H9 (cell line): ENCODE measurements around the gene FAHD2A. TPM values are rescaled to one million over a fixed set of nuclear protein-coding genes. Genes with fewer than 3 reads are reported as not detected.

Experiments used
- DNase-seq: peaks from one replicate; pipeline ENCODE4 v3.0.0-alpha.2; 2017
- H2AFZ ChIP-seq: one replicate; pipeline ENCODE4 v1.6.1; 2013; ENCODE audit warnings: mild to moderate bottlenecking, low read length, control low read depth, moderate library complexity
- H2AK5ac ChIP-seq: 2 replicates; pipeline ENCODE4 v1.6.1; 2013; ENCODE audit warnings: low read length, control low read depth, mixed read lengths; ENCODE audit not compliant: insufficient read length
- H2BK120ac ChIP-seq: one replicate; pipeline ENCODE4 v1.6.1; 2013; ENCODE audit warnings: low read depth, mild to moderate bottlenecking, low read length, control low read depth, inconsistent platforms; ENCODE audit not compliant: poor library complexity, severe bottlenecking
- H2BK12ac ChIP-seq: 2 replicates; pipeline ENCODE4 v1.6.1; 2013; ENCODE audit warnings: low read length, control low read depth, mixed read lengths, low read depth; ENCODE audit not compliant: insufficient read length
- H2BK15ac ChIP-seq: 2 replicates; pipeline ENCODE4 v1.6.1; 2013; ENCODE audit warnings: low read depth, low read length, control low read depth
- H2BK20ac ChIP-seq: one replicate; pipeline ENCODE4 v1.6.1; 2013; ENCODE audit warnings: low read depth, mild to moderate bottlenecking, low read length, control low read depth, inconsistent platforms; ENCODE audit not compliant: poor library complexity, severe bottlenecking
- H2BK5ac ChIP-seq: 2 replicates; pipeline ENCODE4 v1.6.1; 2013; ENCODE audit warnings: low read length, control low read depth, mixed read lengths; ENCODE audit not compliant: insufficient read length
- H3K14ac ChIP-seq: 2 replicates; pipeline ENCODE4 v1.6.1; 2013; ENCODE audit warnings: low read length, control low read depth; ENCODE audit not compliant: insufficient read depth
- H3K18ac ChIP-seq: 2 replicates; pipeline ENCODE4 v1.6.1; 2013; ENCODE audit warnings: low read depth, mild to moderate bottlenecking, mixed read lengths, low read length, control low read depth; ENCODE audit not compliant: insufficient read length
- H3K23ac ChIP-seq: 2 replicates; pipeline ENCODE4 v1.6.1; 2013; ENCODE audit warnings: low read length, control low read depth, mixed read lengths, low read depth; ENCODE audit not compliant: insufficient read length
- H3K23me2 ChIP-seq: 2 replicates; pipeline ENCODE4 v1.6.1; 2013; ENCODE audit warnings: low read depth, mild to moderate bottlenecking, mixed read lengths, low read length, control low read depth; ENCODE audit not compliant: insufficient read length, poor library complexity, severe bottlenecking
- H3K27ac ChIP-seq: 2 replicates; pipeline ENCODE4 v1.5.1; 2013; ENCODE audit warnings: low read length, control low read depth, mixed read lengths, low read depth; ENCODE audit not compliant: insufficient read length
- H3K27me3 ChIP-seq: 2 replicates; pipeline ENCODE4 v1.6.1; 2013; ENCODE audit warnings: low read length, control low read depth, inconsistent platforms; ENCODE audit not compliant: insufficient read depth
- H3K4ac ChIP-seq: 2 replicates; pipeline ENCODE4 v1.6.1; 2013; ENCODE audit warnings: low read depth, mild to moderate bottlenecking, control low read depth, inconsistent platforms, low read length, moderate library complexity
- H3K4me1 ChIP-seq: 2 replicates; pipeline ENCODE4 v1.6.1; 2013; ENCODE audit warnings: low read length, control low read depth, inconsistent platforms; ENCODE audit not compliant: insufficient read depth
- H3K4me2 ChIP-seq: 2 replicates; pipeline ENCODE4 v1.6.1; 2013; ENCODE audit warnings: low read length, control low read depth, mixed read lengths; ENCODE audit not compliant: insufficient read length, insufficient read depth
- H3K56ac ChIP-seq: 2 replicates; pipeline ENCODE4 v1.6.1; 2013; ENCODE audit warnings: low read depth, mild to moderate bottlenecking, mixed read lengths, low read length, control low read depth; ENCODE audit not compliant: insufficient read length
- H3K79me1 ChIP-seq: 2 replicates; pipeline ENCODE4 v1.6.1; 2013; ENCODE audit warnings: low read depth, mild to moderate bottlenecking, moderate library complexity, low read length, control low read depth, inconsistent platforms; ENCODE audit not compliant: insufficient read depth, poor library complexity, severe bottlenecking
- H3K79me2 ChIP-seq: 2 replicates; pipeline ENCODE4 v1.6.1; 2013; ENCODE audit warnings: low read length, control low read depth, inconsistent platforms; ENCODE audit not compliant: insufficient read depth
- H3K9ac ChIP-seq: 2 replicates; pipeline ENCODE4 v1.6.1; 2013; ENCODE audit warnings: low read length, control low read depth, mixed read lengths; ENCODE audit not compliant: insufficient read length; ENCODE audit errors: extremely low read depth
- H3K9me3 ChIP-seq: one replicate; pipeline ENCODE4 v1.6.1; 2013; ENCODE audit warnings: low read depth, low read length, inconsistent platforms; ENCODE audit not compliant: control insufficient read depth
- H3T11ph ChIP-seq: one replicate; pipeline ENCODE4 v1.6.1; 2013; ENCODE audit warnings: mild to moderate bottlenecking, low read length, control low read depth, inconsistent platforms
- H4K20me1 ChIP-seq: one replicate; pipeline ENCODE4 v1.6.1; 2013; ENCODE audit not compliant: control insufficient read depth, insufficient read length, insufficient read depth
- H4K5ac ChIP-seq: 2 replicates; pipeline ENCODE4 v1.6.1; 2013; ENCODE audit warnings: low read depth, mild to moderate bottlenecking, mixed read lengths, low read length, control low read depth; ENCODE audit not compliant: insufficient read length
- H4K8ac ChIP-seq: replicated peaks from 2 replicates; pipeline ENCODE4 v1.6.1; 2013; ENCODE audit warnings: low read length, control low read depth, mixed read lengths, low read depth; ENCODE audit not compliant: insufficient read length
- H4K91ac ChIP-seq: 2 replicates; pipeline ENCODE4 v1.6.1; 2013; ENCODE audit warnings: low read depth, mild to moderate bottlenecking, moderate library complexity, mixed read lengths, low read length, control low read depth; ENCODE audit not compliant: insufficient read length
- H3K27ac Mint-ChIP-seq, 3 experiments: 2 replicates in 2 of 3; 3 replicates in 1 of 3; pipeline ENCODE4 v1.8.0; 2020 to 2021; ENCODE audit warnings: mixed read lengths in 3 of 3, mild to moderate bottlenecking in 1 of 3, moderate library complexity in 1 of 3
- H3K27me3 Mint-ChIP-seq: 2 replicates; pipeline ENCODE4 v1.8.0; 2021; ENCODE audit warnings: low read depth, mild to moderate bottlenecking, moderate library complexity, mixed read lengths
- H3K36me3 Mint-ChIP-seq, 3 experiments: 2 replicates in 2 of 3; 3 replicates in 1 of 3; pipeline ENCODE4 v1.8.0; 2020 to 2021; ENCODE audit warnings: low read depth in 3 of 3, mixed read lengths in 3 of 3; ENCODE audit not compliant: insufficient read depth in 1 of 3
- H3K4me1 Mint-ChIP-seq, 2 experiments: 2 replicates each; pipeline ENCODE4 v1.8.0; 2020; ENCODE audit warnings: mixed read lengths in 2 of 2
- H3K4me3 Mint-ChIP-seq, 2 experiments: 2 replicates in 1 of 2; 3 replicates in 1 of 2; pipeline ENCODE4 v1.8.0; 2020 to 2021; ENCODE audit warnings: mild to moderate bottlenecking in 2 of 2, mixed read lengths in 2 of 2, moderate library complexity in 1 of 2
- H3K9me3 Mint-ChIP-seq, 2 experiments: 2 replicates in 1 of 2; 3 replicates in 1 of 2; pipeline ENCODE4 v1.8.0; 2020; ENCODE audit warnings: mild to moderate bottlenecking in 2 of 2, mixed read lengths in 2 of 2, moderate library complexity in 1 of 2
- WGBS: extraction: QIAGEN DNeasy Blood & Tissue Kit; methylation state at CpG from one replicate; pipeline ENCODE4 v1.1.7; 2013; ENCODE audit warnings: missing lambda C conversion rate, low lambda C conversion rate, mixed read lengths; ENCODE audit not compliant: insufficient read length; ENCODE audit errors: extremely low coverage; 5-methylcytosine and 5-hydroxymethylcytosine counted together
- total RNA-seq: library from RNA; stranded (reverse); gene quantifications from 2 replicates; pipeline ENCODE4 v1.2.1, GENCODE V29; 2021
- TF ChIP-seq, protein P1 (sequence below): fragments of 200-600 bp; sonication (generic); conservative IDR thresholded peaks from 3 replicates; pipeline ENCODE4 v1.8.0; 2021; ENCODE audit warnings: antibody characterized with exemption, mild to moderate bottlenecking

The FAHD2A gene
- total RNA-seq, 1 experiment from 2014 or later, result 39.8 TPM

DNA sequence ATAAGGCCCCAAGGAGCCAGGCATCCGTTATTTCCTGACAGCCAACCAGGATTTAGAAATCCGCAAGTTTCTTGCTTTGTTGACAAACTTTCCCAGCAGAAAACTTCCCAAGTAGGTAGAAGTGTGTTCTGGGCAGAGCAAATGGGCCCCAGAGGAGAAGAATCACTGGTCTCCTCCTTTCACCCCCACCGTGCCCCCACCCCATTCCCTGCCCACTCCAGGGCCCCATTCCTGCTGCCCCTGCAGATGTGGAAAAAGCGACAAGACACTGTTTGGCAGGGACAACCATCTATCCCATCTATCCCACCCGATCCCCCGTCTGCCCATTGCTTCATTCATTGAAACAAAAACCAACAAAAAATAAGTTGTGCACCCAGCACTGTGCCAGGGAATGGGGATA is 10.2 kb upstream of the FAHD2A start:
- no peak overlapping the region for H3K14ac ChIP-seq
- no CpG with 5 or more reads among the region's 6 CpGs for WGBS

More for the DNA sequence above, 10.2 kb upstream of the FAHD2A start:
- Histone ChIP-seq H2BK20ac (no peak overlapping the region), H3K4ac (no peak overlapping the region), H2BK5ac (no peak overlapping the region), H4K91ac (no peak overlapping the region), H3K4me2 (no peak overlapping the region), H3K27me3 (no peaks in the 10 kb centered on the region), H3K9ac (no peak overlapping the region), H3T11ph (no peak overlapping the region), H4K5ac (no peak overlapping the region), H3K79me2 (no peaks in the 10 kb centered on the region), H2BK12ac (no peak overlapping the region), H4K8ac (no peak overlapping the region), H3K79me1 (no peaks in the 10 kb centered on the region), H2BK15ac (no peak overlapping the region), H2AK5ac (no peak overlapping the region), H3K9me3 (no peaks in the 10 kb centered on the region), H3K27ac (no peak overlapping the region), H3K23me2 (no peaks in the 10 kb centered on the region), H2AFZ (no peak overlapping the region), H3K4me1 (no peaks in the 10 kb centered on the region; the same call in 1 of the 2 replicates), H4K20me1 (no peaks in the 10 kb centered on the region), H3K23ac (no peak overlapping the region), H2BK120ac (no peak overlapping the region), H3K18ac (no peak overlapping the region), H3K56ac (no peak overlapping the region)
- H3K4me3 Mint-ChIP-seq, result no peak overlapping the region
- H3K4me1 Mint-ChIP-seq, result peaks cover 7 to 8% of the 10 kb centered on the region in 2 experiments
- H3K36me3 Mint-ChIP-seq, result no peaks in the 10 kb centered on the region
- DNase-seq, result no peak
- peaks cover 60% of the 10 kb centered on the region for H3K27me3 Mint-ChIP-seq
- no peak overlapping the region for H3K27ac Mint-ChIP-seq
- TF ChIP-seq, protein P1, sequence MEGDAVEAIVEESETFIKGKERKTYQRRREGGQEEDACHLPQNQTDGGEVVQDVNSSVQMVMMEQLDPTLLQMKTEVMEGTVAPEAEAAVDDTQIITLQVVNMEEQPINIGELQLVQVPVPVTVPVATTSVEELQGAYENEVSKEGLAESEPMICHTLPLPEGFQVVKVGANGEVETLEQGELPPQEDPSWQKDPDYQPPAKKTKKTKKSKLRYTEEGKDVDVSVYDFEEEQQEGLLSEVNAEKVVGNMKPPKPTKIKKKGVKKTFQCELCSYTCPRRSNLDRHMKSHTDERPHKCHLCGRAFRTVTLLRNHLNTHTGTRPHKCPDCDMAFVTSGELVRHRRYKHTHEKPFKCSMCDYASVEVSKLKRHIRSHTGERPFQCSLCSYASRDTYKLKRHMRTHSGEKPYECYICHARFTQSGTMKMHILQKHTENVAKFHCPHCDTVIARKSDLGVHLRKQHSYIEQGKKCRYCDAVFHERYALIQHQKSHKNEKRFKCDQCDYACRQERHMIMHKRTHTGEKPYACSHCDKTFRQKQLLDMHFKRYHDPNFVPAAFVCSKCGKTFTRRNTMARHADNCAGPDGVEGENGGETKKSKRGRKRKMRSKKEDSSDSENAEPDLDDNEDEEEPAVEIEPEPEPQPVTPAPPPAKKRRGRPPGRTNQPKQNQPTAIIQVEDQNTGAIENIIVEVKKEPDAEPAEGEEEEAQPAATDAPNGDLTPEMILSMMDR, result no peak
- no peaks in the 10 kb centered on the region for H3K9me3 Mint-ChIP-seq
